Activated T-helper 1 cell treated with anti-CD3 and anti-CD28 coated beads, Interleukin-12 subunit alpha, Interleukin-12 subunit beta, Interleukin-2, Interleukin-4 antibody, amounts not matched to agents 30 ng/mL and 10 ng/mL and 1 ng/mL, durations not matched to agents 14 hours and 24 hours and 36 hours (primary cell): ENCODE results near the gene COPS4. TPM values are rescaled to one million over a fixed set of nuclear protein-coding genes. Genes with fewer than 3 reads are reported as not detected.
"Not testable (repeated sequence)": the region's sequence is repeated elsewhere in the genome, so short reads cannot be mapped to it uniquely, and the experiment has no call there.

Source experiments
- DNase-seq: peaks from one replicate; pipeline ENCODE4 v3.0.0; 2021; ENCODE audit warnings: low spot score
- H3K27ac Mint-ChIP-seq: one replicate; pipeline ENCODE4 v1.8.0; 2021; ENCODE audit warnings: mild to moderate bottlenecking, mixed read lengths
- H3K27me3 Mint-ChIP-seq: one replicate; pipeline ENCODE4 v1.8.0; 2022; ENCODE audit warnings: mild to moderate bottlenecking, moderate library complexity, mixed read lengths; ENCODE audit not compliant: insufficient read depth
- H3K36me3 Mint-ChIP-seq: one replicate; pipeline ENCODE4 v1.8.0; 2021; ENCODE audit warnings: low read depth, mixed read lengths
- H3K4me1 Mint-ChIP-seq: one replicate; pipeline ENCODE4 v1.8.0; 2021; ENCODE audit warnings: low read depth, mixed read lengths
- H3K4me3 Mint-ChIP-seq: one replicate; pipeline ENCODE4 v1.8.0; 2021; ENCODE audit warnings: mild to moderate bottlenecking, moderate library complexity, mixed read lengths
- H3K9me3 Mint-ChIP-seq: one replicate; pipeline ENCODE4 v1.8.0; 2021; ENCODE audit warnings: mixed read lengths
- intact Hi-C: fragments of 100-400 bp; cut with micrococcal nuclease; formaldehyde crosslinking; loops from one replicate; pipeline ENCODE4 v1.15.1; 2024
- total RNA-seq: library from RNA; stranded (reverse); gene quantifications from 2 replicates; pipeline ENCODE4 v1.2.3, GENCODE V29; 2022

Gene COPS4
- total RNA-seq, 1 donor from 2014 or later: 35.8 TPM

DNA sequence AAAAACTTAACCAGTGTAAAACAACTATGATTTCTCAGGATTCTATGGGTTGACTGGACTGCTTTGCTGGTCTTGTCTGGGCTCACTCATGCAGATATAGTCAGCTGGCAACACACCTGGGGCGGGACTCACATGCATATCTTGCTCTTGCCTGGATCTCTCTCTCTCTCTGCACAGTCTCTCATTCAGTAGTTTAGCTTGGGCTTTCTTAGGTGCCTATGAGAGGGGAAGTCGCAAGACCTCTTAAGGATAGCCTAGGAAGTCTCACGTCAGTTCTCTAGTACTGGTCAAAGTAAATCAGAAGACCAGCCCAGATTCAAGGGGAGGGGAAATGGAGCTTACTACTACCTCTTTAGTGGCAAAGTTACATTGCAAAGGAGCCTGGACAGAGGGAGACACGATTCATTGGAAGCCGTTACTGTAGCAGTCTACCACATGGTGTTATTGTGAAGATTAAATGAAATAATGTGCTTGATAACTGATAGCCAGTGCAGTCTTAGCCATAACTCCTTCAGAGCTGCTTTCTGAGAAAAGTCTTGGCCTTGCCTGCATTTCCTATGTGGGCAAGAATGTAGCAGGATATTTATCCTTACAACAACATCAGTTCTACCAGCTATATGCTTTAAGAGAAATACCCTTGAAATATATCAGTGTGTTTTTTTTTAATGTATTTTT lies 2.1 kb downstream of the COPS4 start:
- no peak for DNase-seq
- Mint-ChIP-seq H3K9me3 (no peaks in the 10 kb centered on the region), H3K27ac (no peak overlapping the region), H3K4me3 (peak overlapping the region; percentile 98), H3K36me3 (peaks cover 6% of the 10 kb centered on the region), H3K4me1 (peaks cover 29% of the 10 kb centered on the region), H3K27me3 (peaks cover 2% of the 10 kb centered on the region)
- intact Hi-C loops: loop anchor here (5.0 to 10.0 kb wide), 3 partner anchors 185 to 752 kb away; no protein-coding TSS in a partner anchor

DNA sequence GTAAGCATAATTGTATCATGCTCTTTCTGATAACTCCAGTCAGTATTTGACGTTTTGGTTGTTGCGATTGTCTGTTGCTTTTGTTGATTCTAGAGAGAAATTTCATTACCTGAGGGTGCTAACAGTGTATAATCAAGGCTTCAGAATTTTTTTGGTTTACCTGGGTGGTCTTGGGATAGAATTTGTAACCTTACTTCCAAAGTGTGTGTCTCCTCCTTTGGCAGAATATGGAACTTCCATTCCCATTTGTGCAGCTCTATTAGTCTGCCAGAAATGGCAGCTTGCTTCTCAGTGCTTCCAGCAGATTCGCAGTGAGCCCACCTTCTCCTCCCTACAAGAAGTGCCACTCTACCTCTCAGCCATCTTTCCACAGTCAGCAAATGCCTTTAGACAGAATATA lies 5.3 kb downstream of the COPS4 start:
- intact Hi-C loops: no loop called here
- H3K9me3 Mint-ChIP-seq: no peaks in the 10 kb centered on the region
- H3K36me3 Mint-ChIP-seq: peaks cover 6% of the 10 kb centered on the region
- H3K27ac Mint-ChIP-seq: no peak overlapping the region
- no peak overlapping the region for H3K4me3 Mint-ChIP-seq
- no peaks in the 10 kb centered on the region for H3K27me3 Mint-ChIP-seq
- DNase-seq: no peak
- H3K4me1 Mint-ChIP-seq: peaks cover 29% of the 10 kb centered on the region

DNA sequence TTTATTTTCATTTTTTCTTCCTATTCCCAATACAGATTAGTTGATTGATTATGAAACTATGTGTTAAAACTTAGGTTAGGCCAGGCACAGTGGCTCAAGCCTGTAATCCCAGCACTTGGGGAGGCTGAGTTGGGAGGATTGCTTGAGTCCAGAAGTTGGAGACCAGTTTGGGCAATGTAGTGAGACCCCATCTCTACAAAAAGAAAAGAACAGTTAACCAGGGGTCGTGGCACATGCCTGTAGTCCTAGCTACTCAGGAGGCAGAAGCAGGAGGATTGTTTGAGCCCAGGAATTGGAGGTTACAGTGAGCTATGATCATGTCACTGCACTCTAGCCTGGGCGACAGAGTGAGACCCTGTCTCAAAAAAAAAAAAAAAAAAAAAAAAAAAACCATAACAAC lies 8.2 kb downstream of the COPS4 start:
- H3K27ac Mint-ChIP-seq, H3K36me3 Mint-ChIP-seq, intact Hi-C loops, H3K9me3 Mint-ChIP-seq, H3K4me3 Mint-ChIP-seq, H3K27me3 Mint-ChIP-seq, DNase-seq: not testable (repeated sequence)
- peaks cover 11% of the 10 kb centered on the region for H3K4me1 Mint-ChIP-seq

DNA sequence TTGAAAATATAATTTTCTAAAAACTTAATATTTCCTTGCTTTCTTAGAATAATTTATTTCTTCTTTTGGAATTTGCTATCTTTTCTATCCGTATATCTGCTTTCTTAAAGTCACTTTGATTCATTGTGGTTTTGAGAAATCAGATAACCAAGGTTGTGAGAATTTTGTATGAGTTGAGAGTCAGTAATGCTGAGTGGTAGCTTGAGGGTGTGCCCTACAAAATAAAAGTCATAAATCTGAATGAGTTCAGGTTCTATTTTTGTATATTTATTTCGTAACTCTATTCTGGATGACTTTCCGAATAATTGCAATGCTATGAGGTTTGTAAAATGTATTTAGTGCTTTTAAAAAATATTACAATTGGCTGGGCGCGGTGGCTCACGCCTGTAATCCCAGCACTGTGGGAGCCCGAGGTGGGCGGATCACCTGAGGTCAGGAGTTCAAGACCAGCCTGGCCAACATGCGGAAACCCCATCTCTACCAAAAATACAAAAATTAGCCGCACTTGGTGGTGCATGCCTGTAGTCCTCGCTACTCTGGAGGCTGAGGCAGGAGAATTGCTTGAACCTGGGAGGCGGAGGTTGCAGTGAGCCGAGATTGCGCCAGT lies 8.9 kb downstream of the COPS4 start:
- intact Hi-C loops: no loop called here
- H3K4me1 Mint-ChIP-seq: peaks cover 11% of the 10 kb centered on the region
- H3K27ac Mint-ChIP-seq: no peak overlapping the region
- no peak overlapping the region for H3K4me3 Mint-ChIP-seq
- no peaks in the 10 kb centered on the region for H3K27me3 Mint-ChIP-seq
- H3K9me3 Mint-ChIP-seq: no peaks in the 10 kb centered on the region
- H3K36me3 Mint-ChIP-seq: peaks cover 8% of the 10 kb centered on the region
- no peak for DNase-seq

DNA sequence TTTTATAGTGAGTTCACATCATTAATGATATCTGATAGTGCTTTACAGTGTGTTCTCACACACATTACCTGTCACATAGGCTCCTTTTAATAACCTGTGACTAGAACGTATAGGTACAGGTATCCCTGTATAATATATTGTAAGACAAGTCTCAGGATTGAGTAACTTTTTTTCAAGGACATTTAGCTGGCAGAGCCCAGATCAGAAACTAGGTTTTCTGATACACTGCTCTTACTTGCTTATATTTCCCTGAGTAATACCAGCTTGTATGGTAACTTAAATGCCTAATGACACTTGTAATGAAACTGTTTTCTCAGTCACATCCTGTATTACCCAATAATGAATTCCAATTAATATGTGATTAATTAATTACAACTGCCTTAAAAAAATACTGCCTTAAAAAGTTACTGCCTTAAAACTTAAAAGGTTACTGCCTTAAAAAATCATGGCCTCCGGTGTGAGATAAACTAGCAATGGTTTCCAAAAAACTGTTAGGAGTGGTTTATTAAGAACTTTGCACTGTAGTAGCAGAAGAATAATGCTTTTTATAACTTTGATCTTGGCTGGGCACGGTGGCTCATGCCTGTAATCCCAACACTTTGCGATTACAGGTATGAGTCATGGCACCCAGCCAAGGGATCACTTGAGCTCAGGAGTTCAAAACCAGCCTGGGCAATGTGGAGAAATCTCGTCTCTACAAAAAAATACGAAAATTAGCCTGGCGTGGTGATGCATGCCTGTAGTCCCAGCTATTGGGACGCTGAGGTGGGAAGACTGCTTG lies 11.9 kb downstream of the COPS4 start:
- Mint-ChIP-seq H3K4me1 (no peaks in the 10 kb centered on the region), H3K27me3 (no peaks in the 10 kb centered on the region), H3K9me3 (no peaks in the 10 kb centered on the region), H3K4me3 (no peak overlapping the region), H3K36me3 (peaks cover 19% of the 10 kb centered on the region), H3K27ac (no peak overlapping the region)
- intact Hi-C loops: no loop called here
- no peak for DNase-seq

DNA sequence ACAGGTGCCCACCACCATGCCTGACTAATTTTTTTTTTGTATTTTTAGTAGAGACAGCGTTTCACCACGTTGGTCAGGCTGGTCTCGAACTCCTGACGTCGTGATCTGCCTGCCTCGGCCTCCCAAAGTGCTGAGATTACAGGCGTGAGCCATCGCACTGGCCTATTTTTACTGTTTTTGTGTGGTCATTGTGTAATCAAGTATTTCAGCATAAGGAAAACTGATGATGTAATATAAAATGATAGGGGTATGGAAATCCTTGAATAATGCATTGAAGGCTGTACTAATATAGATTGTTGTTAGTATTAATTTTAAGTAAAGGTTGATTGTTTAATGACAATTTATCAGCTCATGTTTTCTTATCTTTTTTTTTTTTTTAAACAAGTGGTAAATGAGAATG lies 13.8 kb downstream of the COPS4 start:
- intact Hi-C loops, H3K4me3 Mint-ChIP-seq, H3K4me1 Mint-ChIP-seq, DNase-seq, H3K27ac Mint-ChIP-seq, H3K27me3 Mint-ChIP-seq, H3K9me3 Mint-ChIP-seq: not testable (repeated sequence)
- H3K36me3 Mint-ChIP-seq: peaks cover 20% of the 10 kb centered on the region

DNA sequence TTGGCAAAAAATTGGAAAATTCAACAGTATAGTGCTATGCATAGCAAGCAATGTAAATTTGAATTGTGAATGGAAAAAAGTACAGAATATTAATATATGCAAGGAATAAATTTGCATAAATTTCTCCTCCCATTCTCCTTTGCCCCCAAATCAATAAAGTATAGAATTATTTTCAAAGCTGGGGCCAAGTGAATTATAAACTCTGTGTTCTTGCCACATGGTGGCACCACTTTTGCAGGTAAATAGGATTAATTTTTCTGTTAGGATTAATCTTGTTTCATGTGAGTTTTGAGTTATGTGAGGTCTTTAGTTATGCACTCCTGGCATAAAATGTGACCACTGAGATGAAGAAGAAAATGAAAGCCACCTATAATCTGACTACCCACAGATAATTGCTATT lies 19.9 kb downstream of the COPS4 start:
- H3K27ac Mint-ChIP-seq: no peak overlapping the region
- H3K4me1 Mint-ChIP-seq: no peaks in the 10 kb centered on the region

DNA sequence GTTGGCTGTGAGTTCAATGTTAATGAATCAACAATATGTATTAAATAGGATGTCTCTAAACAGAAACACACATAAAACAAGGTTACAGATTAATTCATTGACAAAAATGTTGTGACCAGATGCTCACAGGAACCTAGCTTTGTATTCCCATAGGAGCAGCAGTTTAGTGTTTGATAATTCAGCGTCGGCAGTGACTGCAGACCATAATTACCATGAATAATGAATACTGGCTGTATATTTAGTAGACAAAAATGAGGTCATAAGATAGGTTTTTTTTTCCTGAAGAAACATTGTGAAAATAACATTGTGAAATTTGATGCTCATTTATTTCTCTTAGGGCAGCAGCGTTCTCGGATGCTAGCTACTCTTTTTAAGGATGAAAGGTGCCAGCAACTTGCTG lies 27.8 kb downstream of the COPS4 start:
- Mint-ChIP-seq H3K4me3 (no peak overlapping the region), H3K27ac (no peak overlapping the region), H3K27me3 (no peaks in the 10 kb centered on the region), H3K36me3 (peaks cover 25% of the 10 kb centered on the region), H3K4me1 (no peaks in the 10 kb centered on the region), H3K9me3 (no peaks in the 10 kb centered on the region)
- DNase-seq: no peak
- intact Hi-C loops: no loop called here

More for the DNA sequence above, 19.9 kb downstream of the COPS4 start:
- no peak overlapping the region for H3K4me3 Mint-ChIP-seq
- H3K9me3 Mint-ChIP-seq: no peaks in the 10 kb centered on the region
- DNase-seq: no peak
- peaks cover 20% of the 10 kb centered on the region for H3K36me3 Mint-ChIP-seq
- intact Hi-C loops: loop anchor here (1.0 kb wide), 2 partner anchors 205 to 227 kb away; no protein-coding TSS in a partner anchor
- H3K27me3 Mint-ChIP-seq: no peaks in the 10 kb centered on the region

DNA sequence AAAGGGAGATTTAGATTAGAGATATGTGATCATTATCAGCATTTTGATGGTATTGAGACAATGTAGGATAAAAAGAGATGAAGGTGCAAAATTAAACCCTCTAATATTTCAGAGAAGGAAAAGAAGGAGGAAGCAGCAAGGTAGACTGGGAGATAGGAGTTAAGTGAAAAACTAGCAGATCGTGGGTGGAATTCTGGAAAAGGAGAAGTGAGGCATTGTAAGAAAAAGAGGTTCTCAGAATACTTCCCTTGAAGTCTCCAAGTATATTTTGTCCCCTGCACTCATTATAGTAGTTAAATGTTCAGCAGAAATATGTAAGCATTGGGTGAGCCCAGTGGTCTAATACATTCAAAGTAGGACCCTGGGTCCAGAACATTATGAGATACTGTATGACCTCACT lies 30.3 kb downstream of the COPS4 start:
- intact Hi-C loops: no loop called here
- peaks cover 39% of the 10 kb centered on the region for H3K36me3 Mint-ChIP-seq

DNA sequence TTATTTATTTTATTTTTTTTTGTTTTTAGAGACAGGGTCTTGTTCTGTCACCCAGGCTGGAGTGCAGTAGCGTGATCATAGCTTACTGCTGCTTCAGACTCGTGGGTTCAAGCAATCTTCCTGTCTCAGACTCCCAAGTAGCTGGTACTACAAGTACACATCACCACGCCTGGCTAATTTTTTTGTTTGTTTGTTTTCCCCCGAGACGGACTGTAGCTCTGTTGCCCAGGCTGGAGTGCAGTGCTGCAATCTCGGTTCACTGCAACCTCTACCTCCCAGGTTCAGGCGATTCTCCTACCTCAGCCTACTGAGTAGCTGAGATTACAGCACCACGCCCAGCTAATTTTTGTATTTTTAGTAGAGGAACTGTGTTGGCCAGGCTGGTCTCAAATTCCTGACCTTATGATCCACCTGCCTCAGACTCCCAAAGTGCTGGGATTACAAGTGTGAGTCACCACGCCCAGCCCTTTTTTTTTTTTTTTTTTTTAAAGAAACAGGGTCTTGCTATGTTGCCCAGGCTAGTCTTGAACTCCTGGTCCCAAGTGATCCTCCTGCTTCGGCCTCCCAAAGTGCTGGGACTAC lies 32.2 kb downstream of the COPS4 start:
- H3K4me1 Mint-ChIP-seq: peaks cover 9% of the 10 kb centered on the region
- H3K36me3 Mint-ChIP-seq: peaks cover 35% of the 10 kb centered on the region

More for the DNA sequence above, 30.3 kb downstream of the COPS4 start:
- no peaks in the 10 kb centered on the region for H3K4me1 Mint-ChIP-seq
- H3K4me3 Mint-ChIP-seq: no peak overlapping the region
- H3K27me3 Mint-ChIP-seq: no peaks in the 10 kb centered on the region
- no peaks in the 10 kb centered on the region for H3K9me3 Mint-ChIP-seq
- DNase-seq: no peak
- H3K27ac Mint-ChIP-seq: peak overlapping the region; percentile 27

DNA sequence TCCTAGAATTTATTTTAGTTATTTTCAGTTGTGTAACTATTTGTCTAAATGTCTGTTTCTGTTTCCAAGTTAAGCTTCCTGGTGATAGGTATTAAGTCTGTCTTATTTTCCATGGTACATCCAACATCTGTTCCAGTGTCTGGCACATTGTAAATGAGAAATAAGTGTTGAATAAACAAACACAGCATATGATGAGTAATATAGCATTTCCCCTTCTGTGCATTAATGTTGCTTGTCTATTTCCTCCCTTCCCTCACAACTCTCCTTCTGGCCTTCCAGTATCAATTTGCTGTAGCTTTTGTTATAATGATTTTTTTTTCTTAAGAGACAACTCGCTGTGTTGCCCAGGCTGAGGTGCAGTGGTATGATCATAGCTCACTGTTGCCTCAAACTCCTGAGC lies 36.1 kb downstream of the COPS4 start:
- DNase-seq: no peak
- intact Hi-C loops: loop anchor here (10.0 kb wide), 1 partner anchor 384 kb away; the partner anchor contains the start of genes HELQ and MRPS18C
- no peak overlapping the region for H3K4me3 Mint-ChIP-seq
- H3K36me3 Mint-ChIP-seq: peaks cover 36% of the 10 kb centered on the region
- no peaks in the 10 kb centered on the region for H3K27me3 Mint-ChIP-seq
- H3K4me1 Mint-ChIP-seq: peaks cover 23% of the 10 kb centered on the region
- H3K9me3 Mint-ChIP-seq: no peaks in the 10 kb centered on the region
- no peak overlapping the region for H3K27ac Mint-ChIP-seq

More for the DNA sequence above, 32.2 kb downstream of the COPS4 start:
- Mint-ChIP-seq H3K27me3 (no peaks in the 10 kb centered on the region), H3K4me3 (no peak overlapping the region), H3K27ac (no peak overlapping the region), H3K9me3 (no peaks in the 10 kb centered on the region)
- intact Hi-C loops: no loop called here
- DNase-seq: no peak

DNA sequence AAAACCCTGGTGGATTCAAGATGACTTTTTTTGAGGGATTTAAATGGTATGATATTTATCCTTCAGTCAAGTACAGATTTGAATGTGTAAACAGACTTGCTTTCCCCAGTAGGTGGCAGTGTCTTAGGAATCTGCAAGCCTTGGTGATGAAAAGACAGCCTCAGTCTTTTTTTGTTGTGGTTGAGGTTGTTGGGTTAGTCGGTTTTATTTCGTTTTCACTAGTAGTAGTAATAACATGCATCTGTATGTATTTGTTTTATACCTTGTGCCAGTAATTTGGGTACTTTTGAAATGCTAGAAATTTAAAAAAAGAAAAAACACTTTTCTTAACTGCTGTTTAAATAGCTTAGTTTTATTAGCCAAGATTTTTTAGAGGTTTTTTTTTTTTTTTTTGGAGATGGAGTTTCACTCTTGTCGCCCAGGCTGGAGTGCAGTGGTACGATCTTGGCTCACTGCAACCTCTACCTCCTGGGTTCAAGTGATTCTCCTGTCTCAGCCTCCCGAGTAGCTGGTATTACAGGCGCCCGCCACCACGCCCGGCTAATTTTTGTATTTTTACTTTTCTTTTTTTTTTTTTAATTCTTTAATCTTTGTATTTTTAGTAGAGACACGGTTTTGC lies 39.2 kb downstream of the COPS4 start:
- Mint-ChIP-seq H3K4me3 (no peak overlapping the region), H3K27ac (peak overlapping the region; percentile 19), H3K9me3 (no peaks in the 10 kb centered on the region), H3K4me1 (peaks cover 29% of the 10 kb centered on the region), H3K36me3 (peaks cover 32% of the 10 kb centered on the region), H3K27me3 (no peaks in the 10 kb centered on the region)
- intact Hi-C loops: loop anchor here (1.0 to 10.0 kb wide), 15 partner anchors 23 to 381 kb away; partner anchors contain the start of genes COPS4, HELQ, MRPS18C and PLAC8
- DNase-seq: peak; percentile 66
